Type B pancreatic cell (in vitro differentiated cells): ENCODE results near the gene FZD10. TPM values are rescaled to one million over a fixed set of nuclear protein-coding genes. Genes with fewer than 3 reads are reported as not detected.

Source experiments
- DNase-seq: peaks from one replicate; pipeline ENCODE4 v3.0.0; 2021; ENCODE audit warnings: mixed read lengths; ENCODE audit not compliant: unreplicated experiment; ENCODE audit errors: extremely low spot score
- H3K27ac Mint-ChIP-seq: 2 replicates; pipeline ENCODE4 v1.8.0; 2021; ENCODE audit warnings: mild to moderate bottlenecking, mixed read lengths
- H3K27me3 Mint-ChIP-seq: 2 replicates; pipeline ENCODE4 v1.8.0; 2021; ENCODE audit warnings: mixed read lengths
- H3K36me3 Mint-ChIP-seq: 2 replicates; pipeline ENCODE4 v1.8.0; 2021; ENCODE audit warnings: mixed read lengths
- H3K4me1 Mint-ChIP-seq: one replicate; pipeline ENCODE4 v1.8.0; 2021; ENCODE audit warnings: mixed read lengths; ENCODE audit not compliant: unreplicated experiment
- H3K4me3 Mint-ChIP-seq: 2 replicates; pipeline ENCODE4 v1.8.0; 2021; ENCODE audit warnings: mild to moderate bottlenecking, mixed read lengths
- H3K9me3 Mint-ChIP-seq: 2 replicates; pipeline ENCODE4 v1.8.0; 2021; ENCODE audit warnings: mixed read lengths
- CTCF ChIP-seq: fragments of 200-600 bp; sonication (generic); conservative IDR thresholded peaks from 2 replicates; pipeline ENCODE4 v1.5.0; 2021; ENCODE audit warnings: antibody characterized with exemption, mild to moderate bottlenecking
- long read RNA-seq: library from polyadenylated mRNA; unstranded; transcript quantifications from one replicate; pipeline ENCODE4 v2.0.0, GENCODE V29; 2020
- total RNA-seq: library from RNA; stranded (reverse); gene quantifications from 2 replicates; pipeline ENCODE4 v1.2.1, GENCODE V29; 2021; ENCODE audit warnings: low replicate concordance

Gene FZD10
- total RNA-seq, result 7.5 and 17.7 TPM in 2 replicates
- long read RNA-seq, partial matches to known transcripts, result 0 of 1 reads
- long read RNA-seq, other reads (novel, unspliced or antisense), result 0 of 1 reads

GRCh38 chr12:130162267-130162666, at the start of gene FZD10:
TSS of gene FZD10 (plus strand) at chr12:130162464. CDS start at chr12:130162943, 479 bp downstream.
- Mint-ChIP-seq H3K9me3 (no peaks in the 10 kb centered on the region), H3K27ac (peak within 1 kb of the TSS; percentile 71), H3K36me3 (peaks cover 14% of the 10 kb centered on the region), H3K4me1 (peaks cover 17% of the 10 kb centered on the region), H3K27me3 (peaks cover 50% of the 10 kb centered on the region), H3K4me3 (peak within 1 kb of the TSS; percentile 90)
- peak; percentile 87 for DNase-seq
- no peak for TF ChIP-seq CTCF

GRCh38 chr12:130114952-130115351, 47.3 kb upstream of the FZD10 start:
- peaks cover 46% of the 10 kb centered on the region for H3K27me3 Mint-ChIP-seq
- TF ChIP-seq CTCF, result no peak

GRCh38 chr12:130115646-130116045, 46.6 kb upstream of the FZD10 start:
- Mint-ChIP-seq H3K4me1 (peaks cover 34% of the 10 kb centered on the region), H3K27me3 (peaks cover 40% of the 10 kb centered on the region), H3K27ac (no peak overlapping the region), H3K9me3 (no peaks in the 10 kb centered on the region), H3K4me3 (no peak overlapping the region), H3K36me3 (no peaks in the 10 kb centered on the region)
- TF ChIP-seq CTCF, result no peak
- DNase-seq, result no peak

More at GRCh38 chr12:130114952-130115351, 47.3 kb upstream of the FZD10 start:
- Mint-ChIP-seq H3K4me1 (peaks cover 40% of the 10 kb centered on the region), H3K36me3 (no peaks in the 10 kb centered on the region), H3K9me3 (no peaks in the 10 kb centered on the region), H3K4me3 (no peak overlapping the region), H3K27ac (no peak overlapping the region)
- no peak for DNase-seq

- no peak for TF ChIP-seq CTCF
- Mint-ChIP-seq H3K27ac (no peak overlapping the region), H3K36me3 (no peaks in the 10 kb centered on the region), H3K4me1 (peaks cover 33% of the 10 kb centered on the region), H3K4me3 (no peak overlapping the region), H3K9me3 (peaks cover 8% of the 10 kb centered on the region), H3K27me3 (peaks cover 41% of the 10 kb centered on the region)
- no peak for DNase-seq
Observed at GRCh38 chr12:130116791-130117190, 45.5 kb upstream of the FZD10 start.

- Mint-ChIP-seq H3K27me3 (peaks cover 40% of the 10 kb centered on the region), H3K9me3 (peaks cover 8% of the 10 kb centered on the region), H3K27ac (peak overlapping the region; percentile 13), H3K4me3 (no peak overlapping the region), H3K4me1 (peaks cover 33% of the 10 kb centered on the region), H3K36me3 (no peaks in the 10 kb centered on the region)
- no peak for TF ChIP-seq CTCF
- no peak for DNase-seq
Observed at GRCh38 chr12:130117233-130117632, 45.0 kb upstream of the FZD10 start.

GRCh38 chr12:130117701-130118100, 44.6 kb upstream of the FZD10 start:
- DNase-seq, result no peak
- no peak overlapping the region for H3K4me3 Mint-ChIP-seq
- peaks cover 34% of the 10 kb centered on the region for H3K4me1 Mint-ChIP-seq
- H3K27me3 Mint-ChIP-seq, result peaks cover 36% of the 10 kb centered on the region
- H3K36me3 Mint-ChIP-seq, result no peaks in the 10 kb centered on the region
- TF ChIP-seq CTCF, result no peak
- H3K9me3 Mint-ChIP-seq, result peaks cover 8% of the 10 kb centered on the region
- no peak overlapping the region for H3K27ac Mint-ChIP-seq
